WTC11 (cell line): ENCODE measurements around the gene CENPF. TPM values are rescaled to one million over a fixed set of nuclear protein-coding genes. Genes with fewer than 3 reads are reported as not detected.

Experiments used
- ATAC-seq: fragments of 200-7000 bp; cut with Tn5 transposase; 2 replicates; pipeline ENCODE4 v1.10.0; 2021; ENCODE audit warnings: mild to moderate bottlenecking, moderate library complexity
- CTCF ChIA-PET: fragments of 300-600 bp; sonication (Branson Sonifier 250); formaldehyde crosslinking; loops from one replicate; lab custom pipeline; 2021; ENCODE audit warnings: antibody characterized with exemption; lab: Charles Lee
- POLR2A ChIA-PET: fragments of 350-600 bp; sonication (Branson Sonifier 250); formaldehyde crosslinking; loops from one replicate; lab custom pipeline; 2021; ENCODE audit warnings: antibody characterized with exemption; lab: Charles Lee
- DNase-seq: peaks from one replicate; pipeline ENCODE4 v3.0.0; 2021; ENCODE audit warnings: low spot score
- H3K27ac Mint-ChIP-seq: 2 replicates; pipeline ENCODE4 v1.8.0; 2021; ENCODE audit warnings: mixed read lengths
- H3K27me3 Mint-ChIP-seq: 2 replicates; pipeline ENCODE4 v1.8.0; 2021; ENCODE audit warnings: low read depth, mild to moderate bottlenecking, moderate library complexity, mixed read lengths
- H3K36me3 Mint-ChIP-seq: 2 replicates; pipeline ENCODE4 v1.8.0; 2021; ENCODE audit warnings: mixed read lengths
- H3K4me1 Mint-ChIP-seq: 2 replicates; pipeline ENCODE4 v1.8.0; 2022; ENCODE audit warnings: mixed read lengths
- H3K4me3 Mint-ChIP-seq: 2 replicates; pipeline ENCODE4 v1.8.0; 2021; ENCODE audit warnings: mild to moderate bottlenecking, moderate library complexity, mixed read lengths
- H3K9me3 Mint-ChIP-seq: 2 replicates; pipeline ENCODE4 v1.8.0; 2021; ENCODE audit warnings: mixed read lengths
- AFF4 ChIP-seq: sonication (generic); formaldehyde crosslinking; IDR thresholded peaks from 2 replicates; pipeline ENCODE4 v1.8.1; 2023; ENCODE audit warnings: mild to moderate bottlenecking, missing genetic modification reagents, borderline replicate concordance
- CREB1 ChIP-seq: sonication (generic); formaldehyde crosslinking; IDR thresholded peaks from 2 replicates; pipeline ENCODE4 v1.8.0; 2023; ENCODE audit warnings: mild to moderate bottlenecking, missing genetic modification reagents
- ERG ChIP-seq: fragments of 250-450 bp; sonication (Bioruptor Pico); IDR thresholded peaks from 2 replicates; pipeline ENCODE4 v1.8.0; 2021; ENCODE audit warnings: mild to moderate bottlenecking
- FOXP1 ChIP-seq: sonication (generic); formaldehyde crosslinking; IDR thresholded peaks from 2 replicates; pipeline ENCODE4 v1.8.0; 2022; ENCODE audit warnings: missing genetic modification reagents, mild to moderate bottlenecking, moderate library complexity, borderline replicate concordance
- GABPB1 ChIP-seq: sonication (generic); formaldehyde crosslinking; IDR thresholded peaks from 2 replicates; pipeline ENCODE4 v1.8.1; 2023; ENCODE audit warnings: mild to moderate bottlenecking, missing genetic modification reagents
- GTF2I ChIP-seq: fragments of 250-450 bp; sonication (Bioruptor Pico); conservative IDR thresholded peaks from 2 replicates; pipeline ENCODE4 v1.4.0; 2021; ENCODE audit warnings: mild to moderate bottlenecking
- MAX ChIP-seq: sonication (generic); formaldehyde crosslinking; IDR thresholded peaks from 2 replicates; pipeline ENCODE4 v1.8.0; 2022; ENCODE audit warnings: mild to moderate bottlenecking, missing genetic modification reagents
- PRDM15 ChIP-seq: sonication (generic); formaldehyde crosslinking; IDR thresholded peaks from 2 replicates; pipeline ENCODE4 v1.8.0; 2022; ENCODE audit warnings: missing genetic modification reagents
- RELA ChIP-seq: sonication (generic); formaldehyde crosslinking; IDR thresholded peaks from 2 replicates; pipeline ENCODE4 v1.8.1; 2022; ENCODE audit warnings: missing genetic modification reagents, mild to moderate bottlenecking, borderline replicate concordance
- TEAD4 ChIP-seq: sonication (generic); formaldehyde crosslinking; IDR thresholded peaks from 2 replicates; pipeline ENCODE4 v1.8.0; 2022; ENCODE audit warnings: mild to moderate bottlenecking, missing genetic modification reagents
- ZBTB43 ChIP-seq: sonication (generic); formaldehyde crosslinking; IDR thresholded peaks from 2 replicates; pipeline ENCODE4 v1.8.1; 2023; ENCODE audit warnings: mild to moderate bottlenecking, missing genetic modification reagents
- ZNF138 ChIP-seq: sonication (generic); formaldehyde crosslinking; conservative IDR thresholded peaks from 2 replicates; pipeline ENCODE4 v1.8.1; 2022; ENCODE audit warnings: mild to moderate bottlenecking, moderate library complexity, missing genetic modification reagents
- ZNF219 ChIP-seq: sonication (generic); formaldehyde crosslinking; IDR thresholded peaks from 2 replicates; pipeline ENCODE4 v1.8.0; 2023; ENCODE audit warnings: missing genetic modification reagents, mild to moderate bottlenecking, borderline replicate concordance
- ZNF232 ChIP-seq: sonication (generic); formaldehyde crosslinking; IDR thresholded peaks from 2 replicates; pipeline ENCODE4 v1.8.0; 2022; ENCODE audit warnings: mild to moderate bottlenecking, missing genetic modification reagents
- ZNF532 ChIP-seq: fragments of 250-450 bp; sonication (Bioruptor Pico); IDR thresholded peaks from 2 replicates; pipeline ENCODE4 v1.9.0; 2021; ENCODE audit warnings: mild to moderate bottlenecking, borderline replicate concordance
- total RNA-seq: library from RNA; stranded (reverse); gene quantifications from 3 replicates; pipeline ENCODE4 v1.2.3, GENCODE V29; 2021

Gene CENPF
- total RNA-seq, 1 experiment from 2014 or later, result 166 TPM

GRCh38 chr1:214660900-214661299, 57.9 kb downstream of the CENPF start:
- peaks cover 90% of the 10 kb centered on the region for H3K36me3 Mint-ChIP-seq
- CTCF ChIA-PET, result interaction anchor here (0.6 kb wide), 1 partner anchor 12 kb away, joined by 3 read pairs; no protein-coding TSS in a partner anchor
- TF ChIP-seq ERG (CRISPR knock-in tag) (no peak), FOXP1 (CRISPR knock-in tag) (no peak), GABPB1 (CRISPR knock-in tag) (no peak), GTF2I (CRISPR knock-in tag) (no peak), ZBTB43 (CRISPR knock-in tag) (no peak), MAX (CRISPR knock-in tag) (no peak), ZNF532 (CRISPR knock-in tag) (no peak), RELA (CRISPR knock-in tag) (no peak), ZNF232 (CRISPR knock-in tag) (no peak), TEAD4 (CRISPR knock-in tag) (no peak), PRDM15 (no peak), ZNF138 (CRISPR knock-in tag) (no peak)
- H3K9me3 Mint-ChIP-seq, result no peaks in the 10 kb centered on the region
- H3K4me3 Mint-ChIP-seq, result no peak overlapping the region
- DNase-seq (peak; percentile 19), ATAC-seq (0 out of 2 replicates have a peak, but pooled peaks have one; percentile 38)
- H3K27ac Mint-ChIP-seq, result no peak overlapping the region
- POLR2A ChIA-PET, result no interaction called here
- no peaks in the 10 kb centered on the region for H3K4me1 Mint-ChIP-seq
- no peaks in the 10 kb centered on the region for H3K27me3 Mint-ChIP-seq

- DNase-seq, result no peak
- no peak for ATAC-seq
- TF ChIP-seq AFF4 (CRISPR knock-in tag), result no peak
- TF ChIP-seq MAX (CRISPR knock-in tag), result no peak
- TF ChIP-seq ZNF219 (CRISPR knock-in tag), result no peak
- TF ChIP-seq ERG (CRISPR knock-in tag), result no peak
- no peak for TF ChIP-seq CREB1 (CRISPR knock-in tag)
- ChIA-PET CTCF (no interaction called here), POLR2A (no interaction called here)
- Mint-ChIP-seq H3K36me3 (peaks cover 90% of the 10 kb centered on the region), H3K4me1 (no peaks in the 10 kb centered on the region), H3K27me3 (no peaks in the 10 kb centered on the region), H3K27ac (no peak overlapping the region), H3K9me3 (no peaks in the 10 kb centered on the region), H3K4me3 (no peak overlapping the region)
Observed at GRCh38 chr1:214662223-214662785, 59.3 kb downstream of the CENPF start.
